Measurements from ENCODE around the gene KCTD19.

Gene KCTD19

GRCh38 chr16:67246081-67246755 lies 80.3 kb downstream of the KCTD19 start:
- Histone ChIP-seq H3K27me3 (ENCODE audit: control insufficient read depth in 5 of 5, insufficient read depth in 4 of 5, low read length in 5 of 5) (peaks cover 0 to 8% (median 0%) of the 10 kb centered on the region in 5 donors), H3K9ac (ENCODE audit: low read length in 5 of 5) (peak overlapping the region; percentile 48 to 83 (median 81)), H3K36me3 (ENCODE audit: control insufficient read depth in 5 of 5, insufficient read depth in 5 of 5, low read length in 5 of 5) (no peaks in the 10 kb centered on the region), H3K4me3 (ENCODE audit: low read depth in 1 of 5, low read length in 5 of 5) (peak overlapping the region; percentile 79 to 91 (median 85)), H3K9me3 (ENCODE audit: control insufficient read depth in 5 of 5, low read length in 5 of 5) (no peaks in the 10 kb centered on the region), H3K27ac (ENCODE audit: low read depth, low read length) (peak overlapping the region; percentile 97), H3K4me1 (ENCODE audit: control insufficient read depth in 5 of 5, insufficient read depth in 5 of 5, low read length in 5 of 5) (peaks cover 30 to 79% (median 77%) of the 10 kb centered on the region in 5 donors)

DNA sequence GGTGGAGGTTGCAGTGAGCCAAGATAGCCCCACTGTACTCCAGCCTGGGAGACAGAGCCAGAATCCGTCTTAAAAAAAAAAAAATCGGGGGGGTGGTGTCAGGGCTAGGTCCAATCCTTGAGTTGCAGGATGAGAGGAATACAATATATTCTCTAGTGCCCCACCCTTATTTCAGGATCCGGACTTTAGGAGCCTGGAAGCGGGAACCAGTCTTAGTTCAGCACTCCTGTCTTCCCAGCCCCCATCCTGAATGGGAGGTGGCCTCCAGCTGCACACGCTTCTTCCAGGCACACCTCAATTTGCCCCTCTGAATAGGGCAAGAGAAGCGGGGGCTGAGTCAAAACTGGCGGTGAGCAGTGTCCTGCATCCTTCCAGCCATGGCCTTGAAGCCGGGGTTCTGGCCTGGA lies 80.9 kb downstream of the KCTD19 start:
- Histone ChIP-seq H3K4me1 (ENCODE audit: control insufficient read depth in 5 of 5, insufficient read depth in 5 of 5, low read length in 5 of 5) (peaks cover 33 to 84% (median 81%) of the 10 kb centered on the region in 5 donors), H3K9ac (ENCODE audit: low read length in 5 of 5) (peak overlapping the region; percentile 26 to 83 (median 81)), H3K27me3 (ENCODE audit: control insufficient read depth in 5 of 5, insufficient read depth in 4 of 5, low read length in 5 of 5) (peaks cover 0 to 8% (median 0%) of the 10 kb centered on the region in 5 donors), H3K9me3 (ENCODE audit: control insufficient read depth in 5 of 5, low read length in 5 of 5) (no peaks in the 10 kb centered on the region), H3K36me3 (ENCODE audit: control insufficient read depth in 5 of 5, insufficient read depth in 5 of 5, low read length in 5 of 5) (peaks cover 0 to 1% (median 0%) of the 10 kb centered on the region in 5 donors), H3K27ac (ENCODE audit: low read depth, low read length) (peak overlapping the region; percentile 97), H3K4me3 (ENCODE audit: low read depth in 1 of 5, low read length in 5 of 5) (peak overlapping the region; percentile 79 to 91 (median 85))

DNA sequence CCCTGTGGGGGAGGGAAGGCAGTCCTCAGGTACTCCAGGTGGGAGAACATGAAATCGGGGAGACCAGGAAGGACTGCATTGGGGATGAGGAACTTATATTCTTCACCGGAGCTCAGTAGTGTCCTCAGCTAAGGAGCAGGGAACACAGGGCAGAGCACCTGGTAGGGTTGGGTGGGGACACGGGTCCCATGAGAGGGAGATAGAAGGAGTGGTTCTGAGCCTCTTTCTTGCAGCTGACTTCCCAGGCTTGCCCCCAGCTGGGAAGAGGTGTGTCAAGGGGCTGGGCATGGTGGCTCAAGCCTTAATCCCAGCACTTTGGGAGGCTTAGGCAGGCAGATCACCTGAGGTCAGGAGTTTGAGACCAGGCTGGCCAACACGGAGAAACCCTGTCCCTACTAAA lies 81.4 kb downstream of the KCTD19 start:
- Histone ChIP-seq H3K36me3 (ENCODE audit: control insufficient read depth in 5 of 5, insufficient read depth in 5 of 5, low read length in 5 of 5) (peaks cover 0 to 2% (median 0%) of the 10 kb centered on the region in 5 donors), H3K4me1 (ENCODE audit: control insufficient read depth in 5 of 5, insufficient read depth in 5 of 5, low read length in 5 of 5) (peaks cover 37 to 89% (median 86%) of the 10 kb centered on the region in 5 donors), H3K9me3 (ENCODE audit: control insufficient read depth in 5 of 5, low read length in 5 of 5) (no peaks in the 10 kb centered on the region), H3K27ac (ENCODE audit: low read depth, low read length) (peak overlapping the region; percentile 97), H3K9ac (ENCODE audit: low read length in 5 of 5) (peak overlapping the region in 4 of 5 donors; percentile 48 to 83 (median 50)), H3K4me3 (ENCODE audit: low read depth in 1 of 5, low read length in 5 of 5) (peak overlapping the region; percentile 79 to 91 (median 85)), H3K27me3 (ENCODE audit: control insufficient read depth in 5 of 5, insufficient read depth in 4 of 5, low read length in 5 of 5) (peaks cover 0 to 8% (median 0%) of the 10 kb centered on the region in 5 donors)

DNA sequence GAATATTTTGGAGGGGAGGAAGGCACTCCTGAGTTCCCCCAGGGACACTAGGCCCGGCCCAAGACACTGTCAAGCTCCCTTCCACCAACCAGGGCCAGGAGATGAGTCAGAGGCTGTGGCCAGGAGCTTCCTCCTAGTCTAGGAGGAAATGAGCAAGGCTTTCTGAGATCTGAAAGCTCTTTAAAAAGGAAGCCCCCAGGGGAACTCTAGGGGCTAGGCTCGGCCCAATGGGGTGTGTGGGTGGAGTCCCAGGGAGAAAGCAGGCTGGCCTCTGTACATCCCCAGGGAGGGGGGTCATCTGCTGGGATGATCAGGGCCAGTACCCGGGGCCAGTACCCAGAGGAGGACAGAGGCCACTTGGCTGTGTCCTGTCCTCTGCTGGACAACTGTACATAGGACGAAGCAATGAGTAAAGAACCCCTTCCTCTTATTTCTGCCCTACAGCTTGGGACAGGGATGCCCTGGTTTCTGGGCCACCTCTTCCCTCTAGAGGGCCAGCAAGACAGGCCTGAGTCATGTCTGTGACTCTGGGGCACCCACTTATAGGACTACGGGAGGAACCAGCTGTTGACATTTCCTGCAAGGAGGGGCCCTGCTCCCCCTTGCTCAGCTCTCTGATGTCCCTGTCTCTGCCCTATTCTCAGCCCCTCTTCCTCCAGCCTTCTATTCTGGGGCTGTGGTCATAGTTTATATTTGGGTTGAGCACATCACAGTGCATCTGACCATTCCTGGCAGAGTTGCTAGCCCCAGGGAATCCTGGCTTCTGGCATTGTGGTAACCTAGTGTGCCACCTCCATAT lies 82.0 kb downstream of the KCTD19 start:
- H3K9ac ChIP-seq (ENCODE audit: low read length in 5 of 5) = peak overlapping the region in 4 of 5 donors; percentile 48 to 75 (median 62)
- peak overlapping the region; percentile 97 for H3K27ac ChIP-seq (ENCODE audit: low read depth, low read length)
- peak overlapping the region in 4 of 5 donors; percentile 29 to 91 (median 80) for H3K4me3 ChIP-seq (ENCODE audit: low read depth in 1 of 5, low read length in 5 of 5)
- H3K4me1 ChIP-seq (ENCODE audit: control insufficient read depth in 5 of 5, insufficient read depth in 5 of 5, low read length in 5 of 5) = peaks cover 37 to 95% (median 87%) of the 10 kb centered on the region in 5 donors
- H3K27me3 ChIP-seq (ENCODE audit: control insufficient read depth in 5 of 5, insufficient read depth in 4 of 5, low read length in 5 of 5) = peaks cover 0 to 4% (median 0%) of the 10 kb centered on the region in 5 donors
- H3K9me3 ChIP-seq (ENCODE audit: control insufficient read depth in 5 of 5, low read length in 5 of 5) = no peaks in the 10 kb centered on the region
- H3K36me3 ChIP-seq (ENCODE audit: control insufficient read depth in 5 of 5, insufficient read depth in 5 of 5, low read length in 5 of 5) = peaks cover 0 to 6% (median 3%) of the 10 kb centered on the region in 5 donors

DNA sequence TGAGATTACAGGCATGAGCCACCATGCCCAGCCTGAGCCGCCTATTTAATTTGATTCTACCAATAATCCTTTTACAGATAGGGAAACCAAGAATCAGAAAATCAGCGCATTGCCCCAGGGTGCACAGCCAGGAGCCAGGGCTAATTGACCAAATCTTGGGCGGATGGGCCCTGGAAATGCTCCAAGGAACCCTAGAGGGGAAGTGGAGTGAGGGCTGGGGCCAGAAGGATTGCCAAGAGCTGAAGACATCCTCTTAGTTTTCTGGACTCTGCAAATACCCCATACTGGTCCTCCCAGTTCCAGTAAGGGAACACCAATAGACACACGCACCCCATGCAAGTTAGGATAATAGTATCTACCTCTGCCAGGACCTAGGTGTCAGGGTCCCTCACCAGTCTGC lies 83.1 kb downstream of the KCTD19 start:
- peak overlapping the region in 4 of 5 donors; percentile 35 to 62 (median 60) for H3K9ac ChIP-seq (ENCODE audit: low read length in 5 of 5)

GRCh38 chr16:67242138-67242730 lies 84.3 kb downstream of the KCTD19 start:
- no peaks in the 10 kb centered on the region for H3K27me3 ChIP-seq (ENCODE audit: control insufficient read depth in 5 of 5, insufficient read depth in 4 of 5, low read length in 5 of 5)
- peak overlapping the region in 2 of 5 donors; percentile 15 to 48 for H3K9ac ChIP-seq (ENCODE audit: low read length in 5 of 5)
- H3K4me1 ChIP-seq (ENCODE audit: control insufficient read depth in 5 of 5, insufficient read depth in 5 of 5, low read length in 5 of 5) = peaks cover 31 to 78% (median 65%) of the 10 kb centered on the region in 5 donors
- H3K27ac ChIP-seq (ENCODE audit: low read depth, low read length) = peak overlapping the region; percentile 89
- peaks cover 0 to 29% (median 27%) of the 10 kb centered on the region in 5 donors for H3K36me3 ChIP-seq (ENCODE audit: control insufficient read depth in 5 of 5, insufficient read depth in 5 of 5, low read length in 5 of 5)
- no peak overlapping the region for H3K4me3 ChIP-seq (ENCODE audit: low read depth in 1 of 5, low read length in 5 of 5)
- no peaks in the 10 kb centered on the region for H3K9me3 ChIP-seq (ENCODE audit: control insufficient read depth in 5 of 5, low read length in 5 of 5)

More for the DNA sequence above, 83.1 kb downstream of the KCTD19 start:
- H3K27me3 ChIP-seq (ENCODE audit: control insufficient read depth in 5 of 5, insufficient read depth in 4 of 5, low read length in 5 of 5) = no peaks in the 10 kb centered on the region
- peaks cover 0 to 17% (median 14%) of the 10 kb centered on the region in 5 donors for H3K36me3 ChIP-seq (ENCODE audit: control insufficient read depth in 5 of 5, insufficient read depth in 5 of 5, low read length in 5 of 5)
- H3K27ac ChIP-seq (ENCODE audit: low read depth, low read length) = peak overlapping the region; percentile 97
- H3K9me3 ChIP-seq (ENCODE audit: control insufficient read depth in 5 of 5, low read length in 5 of 5) = no peaks in the 10 kb centered on the region
- H3K4me3 ChIP-seq (ENCODE audit: low read depth in 1 of 5, low read length in 5 of 5) = peak overlapping the region in 3 of 5 donors; percentile 12 to 44 (median 25)
- H3K4me1 ChIP-seq (ENCODE audit: control insufficient read depth in 5 of 5, insufficient read depth in 5 of 5, low read length in 5 of 5) = peaks cover 37 to 89% (median 76%) of the 10 kb centered on the region in 5 donors

DNA sequence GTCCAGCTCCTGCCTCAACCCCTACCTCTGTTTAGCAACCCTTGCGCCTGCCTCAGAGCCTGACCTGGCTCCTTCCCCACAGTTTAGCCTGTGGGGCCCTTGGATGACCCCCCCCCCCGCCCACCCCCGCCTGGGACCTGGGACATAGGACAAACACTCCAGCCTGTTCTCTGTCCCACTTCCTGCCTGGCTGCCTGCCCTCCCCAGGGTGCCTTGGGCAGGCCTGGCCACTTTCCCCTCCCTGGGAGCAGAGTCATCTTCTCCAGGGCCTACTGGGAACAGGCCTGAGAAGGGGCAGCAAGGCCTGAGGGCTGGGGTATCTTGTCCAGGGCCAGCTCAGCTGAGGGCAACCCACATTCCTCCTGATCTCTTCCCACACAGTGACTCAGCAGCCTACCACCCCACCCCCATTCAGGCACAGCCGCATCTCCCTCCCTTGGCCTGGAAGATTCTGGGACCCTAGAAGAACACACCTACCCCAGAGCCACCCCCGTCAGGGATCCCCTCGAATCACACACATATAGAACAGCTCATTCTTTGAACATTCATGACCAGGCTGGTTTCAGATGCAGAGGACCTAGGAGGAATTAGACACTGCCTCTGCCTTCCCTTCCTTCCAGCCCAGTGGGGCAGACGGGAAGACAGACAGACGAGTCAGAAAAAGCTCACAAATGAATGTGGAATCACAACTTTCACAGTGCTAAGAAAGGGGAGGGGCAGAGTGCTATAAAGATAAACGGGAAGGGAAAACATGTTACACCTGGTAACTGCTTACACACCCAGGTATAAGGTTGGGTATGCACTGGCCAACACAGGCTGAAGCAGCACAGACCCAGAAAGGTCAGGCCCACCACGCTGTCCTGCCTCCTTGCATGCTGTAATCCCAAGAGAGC lies 85.3 kb downstream of the KCTD19 start:
- peak overlapping the region; percentile 89 for H3K27ac ChIP-seq (ENCODE audit: low read depth, low read length)
- H3K36me3 ChIP-seq (ENCODE audit: control insufficient read depth in 5 of 5, insufficient read depth in 5 of 5, low read length in 5 of 5) = peaks cover 0 to 38% (median 34%) of the 10 kb centered on the region in 5 donors
- no peaks in the 10 kb centered on the region for H3K9me3 ChIP-seq (ENCODE audit: control insufficient read depth in 5 of 5, low read length in 5 of 5)
- H3K9ac ChIP-seq (ENCODE audit: low read length in 5 of 5) = peak overlapping the region in 4 of 5 donors; percentile 4 to 84 (median 40)
- H3K4me1 ChIP-seq (ENCODE audit: control insufficient read depth in 5 of 5, insufficient read depth in 5 of 5, low read length in 5 of 5) = peaks cover 31 to 69% (median 61%) of the 10 kb centered on the region in 5 donors
- no peak overlapping the region for H3K4me3 ChIP-seq (ENCODE audit: low read depth in 1 of 5, low read length in 5 of 5)
- no peaks in the 10 kb centered on the region for H3K27me3 ChIP-seq (ENCODE audit: control insufficient read depth in 5 of 5, insufficient read depth in 4 of 5, low read length in 5 of 5)

- Histone ChIP-seq H3K27ac (ENCODE audit: low read depth, low read length) (peak overlapping the region; percentile 48), H3K36me3 (ENCODE audit: control insufficient read depth in 5 of 5, insufficient read depth in 5 of 5, low read length in 5 of 5) (peaks cover 0 to 45% (median 41%) of the 10 kb centered on the region in 5 donors), H3K9ac (ENCODE audit: low read length in 5 of 5) (no peak overlapping the region), H3K9me3 (ENCODE audit: control insufficient read depth in 5 of 5, low read length in 5 of 5) (no peaks in the 10 kb centered on the region), H3K27me3 (ENCODE audit: control insufficient read depth in 5 of 5, insufficient read depth in 4 of 5, low read length in 5 of 5) (no peaks in the 10 kb centered on the region), H3K4me3 (ENCODE audit: low read depth in 1 of 5, low read length in 5 of 5) (no peak overlapping the region), H3K4me1 (ENCODE audit: control insufficient read depth in 5 of 5, insufficient read depth in 5 of 5, low read length in 5 of 5) (peaks cover 31 to 61% (median 55%) of the 10 kb centered on the region in 5 donors)
These were observed 86.0 kb downstream of the KCTD19 start for GRCh38 chr16:67240506-67240905.

Data from subcutaneous abdominal adipose tissue (tissue), 5 donors.